Bronchial epithelial cell (primary cell): Measurements from ENCODE around the gene CDH13. TPM values are rescaled to one million over a fixed set of nuclear protein-coding genes. Genes with fewer than 3 reads are reported as not detected.

Experiments used
- DNase-seq: peaks from one replicate; pipeline ENCODE4 v3.0.0-alpha.2; 2010; ENCODE audit warnings: low read depth
- FAIRE-seq: peaks from 2 replicates; lab custom pipeline; 2011; peaks lifted over from hg19 to GRCh38; lab: Jason Lieb, UNC
- H3K27me3 ChIP-seq: 2 replicates; pipeline ENCODE4 v1.5.1; 2011; ENCODE audit warnings: low read length; ENCODE audit not compliant: control insufficient read depth, insufficient read depth
- H3K36me3 ChIP-seq: 2 replicates; pipeline ENCODE4 v1.5.1; 2011; ENCODE audit warnings: low read length; ENCODE audit not compliant: control insufficient read depth, insufficient read depth
- H3K4me3 ChIP-seq: 2 replicates; pipeline ENCODE4 v1.5.1; 2011; ENCODE audit warnings: mild to moderate bottlenecking, low read depth, low read length, control low read depth
- CTCF ChIP-seq: IDR thresholded peaks from 2 replicates; pipeline ENCODE4 v1.5.1; 2011; ENCODE audit warnings: mild to moderate bottlenecking, moderate library complexity, low read length, control low read depth, inconsistent platforms; ENCODE audit not compliant: insufficient read depth, severe bottlenecking
- total RNA-seq: library from RNA; depleted of rRNA; stranded (reverse); fragments of >200 nt; gene quantifications from 2 replicates; pipeline ENCODE4 v1.2.1, GENCODE V29; 2014

Gene CDH13
- total RNA-seq, 1 donor from 2014 or later, result 31.3 TPM

GRCh38 chr16:83348991-83349390 is 722.2 kb downstream of the CDH13 start:
- FAIRE-seq, result no peak

GRCh38 chr16:83350481-83350880 is 723.7 kb downstream of the CDH13 start:
- no peak overlapping the region for H3K4me3 ChIP-seq
- H3K27me3 ChIP-seq, result no peaks in the 10 kb centered on the region
- no peak for TF ChIP-seq CTCF
- no peak for DNase-seq
- no peaks in the 10 kb centered on the region for H3K36me3 ChIP-seq
- no peak for FAIRE-seq

More at GRCh38 chr16:83348991-83349390, 722.2 kb downstream of the CDH13 start:
- Histone ChIP-seq H3K4me3 (no peak overlapping the region), H3K27me3 (no peaks in the 10 kb centered on the region), H3K36me3 (no peaks in the 10 kb centered on the region)
- DNase-seq, result no peak
- TF ChIP-seq CTCF, result no peak

- DNase-seq, result no peak
- Histone ChIP-seq H3K36me3 (no peaks in the 10 kb centered on the region), H3K27me3 (no peaks in the 10 kb centered on the region), H3K4me3 (no peak overlapping the region)
- no peak for FAIRE-seq
- no peak for TF ChIP-seq CTCF
These were observed 725.1 kb downstream of the CDH13 start for GRCh38 chr16:83351846-83352245.

GRCh38 chr16:83353241-83353640 is 726.5 kb downstream of the CDH13 start:
- no peaks in the 10 kb centered on the region for H3K36me3 ChIP-seq
- no peak for FAIRE-seq
- H3K27me3 ChIP-seq, result no peaks in the 10 kb centered on the region
- no peak overlapping the region for H3K4me3 ChIP-seq
- no peak for DNase-seq
- TF ChIP-seq CTCF, result no peak

- H3K4me3 ChIP-seq, result no peak overlapping the region
- H3K27me3 ChIP-seq, result no peaks in the 10 kb centered on the region
- DNase-seq (no peak), FAIRE-seq (no peak)
- TF ChIP-seq CTCF, result no peak
- no peaks in the 10 kb centered on the region for H3K36me3 ChIP-seq
These were observed 727.2 kb downstream of the CDH13 start for GRCh38 chr16:83354015-83354414.

GRCh38 chr16:83355570-83356218 is 728.9 kb downstream of the CDH13 start:
- TF ChIP-seq CTCF, result no peak
- H3K4me3 ChIP-seq, result no peak overlapping the region
- H3K36me3 ChIP-seq, result no peaks in the 10 kb centered on the region
- no peaks in the 10 kb centered on the region for H3K27me3 ChIP-seq
- no peak for DNase-seq
- FAIRE-seq, result no peak
